Stomach (tissue), 9 donors: ENCODE measurements around the gene KRT80. TPM values are rescaled to one million over a fixed set of nuclear protein-coding genes. Genes with fewer than 3 reads are reported as not detected.
A peak's percentile ranks its signal among the peaks of the same experiment; 100 is the strongest.

Experiments
- DNase-seq, 2 donors: peaks; one replicate each; pipeline versions ENCODE4 v3.0.0 to v3.0.0-alpha.2; 2013 to 2019
- H3K27ac ChIP-seq, 5 donors: fragments of 200-600 bp in 4 of 5; sonication (generic) in 4 of 5; one replicate each; pipeline ENCODE4 v1.5.1; 2013 to 2019; ENCODE audit warnings: mild to moderate bottlenecking in 1 of 5, moderate library complexity in 1 of 5
- H3K27me3 ChIP-seq, 3 donors: fragments of 200-600 bp; sonication (generic); one replicate each; pipeline ENCODE4 v1.5.1; 2017 to 2019; ENCODE audit warnings: mixed run types in 1 of 3
- H3K36me3 ChIP-seq, 4 donors: fragments of 200-600 bp; sonication (generic); 1 replicate in 3 of 4; 2 replicates in 1 of 4; pipeline ENCODE4 v1.5.1; 2016 to 2019
- H3K4me1 ChIP-seq, 4 donors: fragments of 200-600 bp; sonication (generic); one replicate each; pipeline ENCODE4 v1.5.1; 2016 to 2019
- H3K4me3 ChIP-seq, 4 donors: fragments of 200-600 bp; sonication (generic) in 3 of 4; one replicate each; pipeline ENCODE4 v1.5.1; 2016 to 2019; ENCODE audit warnings: mild to moderate bottlenecking in 1 of 4
- H3K9me3 ChIP-seq, 4 donors: fragments of 200-600 bp; sonication (generic); one replicate each; pipeline ENCODE4 v1.5.1; 2016 to 2019
- CTCF ChIP-seq, 7 experiments: fragments of 450-650 bp in 4 of 7; fragments of 200-600 bp in 3 of 7; sonication (generic) in 3 of 7; IDR thresholded peaks; one replicate each; pipeline ENCODE4 v1.5.1; 2016 to 2019; ENCODE audit warnings: antibody characterized with exemption in 7 of 7, control low read depth in 2 of 7, mild to moderate bottlenecking in 1 of 7
- EP300 ChIP-seq: sonication (generic); formaldehyde crosslinking; IDR thresholded peaks from one replicate; pipeline ENCODE4 v1.6.1; 2017; ENCODE audit warnings: antibody characterized with exemption
- POLR2A ChIP-seq, 4 donors: fragments of 450-650 bp; IDR thresholded peaks; one replicate each; pipeline ENCODE4 v1.6.1; 2016; ENCODE audit warnings: antibody characterized with exemption in 4 of 4, control low read depth in 2 of 4, mild to moderate bottlenecking in 1 of 4, moderate library complexity in 1 of 4
- POLR2AphosphoS5 ChIP-seq, 3 donors: sonication (generic); formaldehyde crosslinking; IDR thresholded peaks; one replicate each; pipeline ENCODE4 v1.6.1; 2016; ENCODE audit warnings: antibody characterized with exemption in 3 of 3
- WGBS, 5 donors: extraction: QIAGEN DNeasy Blood & Tissue Kit in 3 of 5; methylation state at CpG; one replicate each; pipeline versions ENCODE4 v1.1.5 to v1.1.7; 2013 to 2018; 5-methylcytosine and 5-hydroxymethylcytosine counted together
- intact Hi-C: fragments of 100-400 bp; cut with DNase I; formaldehyde crosslinking; loops from one replicate; pipeline ENCODE4 v1.15.1; 2023; ENCODE audit warnings: low total_unique reads
- polyA plus RNA-seq, 3 donors: library from polyadenylated mRNA; stranded (reverse); fragments of 200-250 nt; gene quantifications; one replicate each; pipeline ENCODE4 v1.2.3, GENCODE V29; 2013
- total RNA-seq, 5 donors: library from RNA; depleted of rRNA; stranded (reverse); fragments of >200 nt; gene quantifications; one replicate each; pipeline versions ENCODE4 v1.1.0 to v1.2.3, GENCODE V29; 2014 to 2016
- donor health status: healthy with polysubstance abuse.
- donor health status: Bipolar disorder and iron deficiency.
- donor health status: healthy.

The KRT80 gene
- total and polyA plus RNA-seq, 8 donors: 0.29 to 3.7 (median 0.45) TPM; not detected in 3

GRCh38 chr12:52207895-52208294 lies 16.1 kb upstream of the KRT80 start:
- DNase-seq: peak; percentile 85 to 86

GRCh38 chr12:52207106-52207505 lies 15.3 kb upstream of the KRT80 start:
- no peaks in the 10 kb centered on the region for H3K9me3 ChIP-seq
- intact Hi-C loops: no loop called here
- DNase-seq: no peak
- H3K4me1 ChIP-seq: peaks cover 10 to 29% (median 13%) of the 10 kb centered on the region in 4 donors
- TF ChIP-seq POLR2AphosphoS5 (IDR thresholded peaks at IDR 0.05): no peak
- no peak for TF ChIP-seq CTCF (IDR thresholded peaks at IDR 0.05)
- no peak for TF ChIP-seq EP300
- no peak for TF ChIP-seq POLR2A (IDR thresholded peaks at IDR 0.05)
- WGBS, 5 donors: 80 to 92% (median 85%) methylated on average over 2 of the region's 2 CpGs
- no peaks in the 10 kb centered on the region for H3K36me3 ChIP-seq
- no peak overlapping the region for H3K4me3 ChIP-seq
- H3K27me3 ChIP-seq: peaks cover 0 to 7% (median 0%) of the 10 kb centered on the region in 3 donors
- H3K27ac ChIP-seq: peak overlapping the region in 2 of 5 donors; percentile 14 to 40

More at GRCh38 chr12:52207895-52208294, 16.1 kb upstream of the KRT80 start:
- Histone ChIP-seq H3K9me3 (no peaks in the 10 kb centered on the region), H3K4me3 (no peak overlapping the region), H3K27me3 (peaks cover 0 to 4% (median 0%) of the 10 kb centered on the region in 3 donors), H3K27ac (peak overlapping the region in 2 of 5 donors; percentile 14 to 40), H3K4me1 (peaks cover 10 to 24% (median 13%) of the 10 kb centered on the region in 4 donors), H3K36me3 (no peaks in the 10 kb centered on the region)
- intact Hi-C loops: no loop called here
- TF ChIP-seq CTCF (IDR thresholded peaks at IDR 0.05) (no peak), EP300 (no peak), POLR2A (IDR thresholded peaks at IDR 0.05) (no peak), POLR2AphosphoS5 (IDR thresholded peaks at IDR 0.05) (peak in 1 of 3 donors; percentile 46)
- WGBS, 5 donors: 13 to 48% (median 23%) methylated on average over 9 to 10 of the region's 10 CpGs

GRCh38 chr12:52206304-52207040 lies 14.7 kb upstream of the KRT80 start:
- no peak for DNase-seq
- Histone ChIP-seq H3K4me1 (peaks cover 10 to 29% (median 13%) of the 10 kb centered on the region in 4 donors), H3K27me3 (peaks cover 0 to 7% (median 0%) of the 10 kb centered on the region in 3 donors), H3K36me3 (no peaks in the 10 kb centered on the region), H3K27ac (no peak overlapping the region), H3K9me3 (no peaks in the 10 kb centered on the region), H3K4me3 (no peak overlapping the region)
- intact Hi-C loops: no loop called here
- TF ChIP-seq EP300 (no peak), POLR2A (IDR thresholded peaks at IDR 0.05) (no peak), POLR2AphosphoS5 (IDR thresholded peaks at IDR 0.05) (no peak), CTCF (IDR thresholded peaks at IDR 0.05) (no peak)
- 90 to 98% (median 92%) methylated on average over 8 to 9 of the region's 9 CpGs for WGBS, 5 donors

- no peak for DNase-seq
- no peak for TF ChIP-seq EP300
- WGBS, 5 donors: 84 to 98% (median 90%) methylated on average over 3 to 4 of the region's 4 CpGs
Measured at GRCh38 chr12:52205612-52206303, 13.9 kb upstream of the KRT80 start.

More at GRCh38 chr12:52205612-52206303, 13.9 kb upstream of the KRT80 start:
- Histone ChIP-seq H3K36me3 (no peaks in the 10 kb centered on the region), H3K27ac (no peak overlapping the region), H3K4me1 (peaks cover 10 to 29% (median 13%) of the 10 kb centered on the region in 4 donors), H3K27me3 (peaks cover 0 to 13% (median 0%) of the 10 kb centered on the region in 3 donors), H3K9me3 (no peaks in the 10 kb centered on the region), H3K4me3 (no peak overlapping the region)
- intact Hi-C loops: no loop called here
